ENCODE data around the gene WFIKKN1.

DNA sequence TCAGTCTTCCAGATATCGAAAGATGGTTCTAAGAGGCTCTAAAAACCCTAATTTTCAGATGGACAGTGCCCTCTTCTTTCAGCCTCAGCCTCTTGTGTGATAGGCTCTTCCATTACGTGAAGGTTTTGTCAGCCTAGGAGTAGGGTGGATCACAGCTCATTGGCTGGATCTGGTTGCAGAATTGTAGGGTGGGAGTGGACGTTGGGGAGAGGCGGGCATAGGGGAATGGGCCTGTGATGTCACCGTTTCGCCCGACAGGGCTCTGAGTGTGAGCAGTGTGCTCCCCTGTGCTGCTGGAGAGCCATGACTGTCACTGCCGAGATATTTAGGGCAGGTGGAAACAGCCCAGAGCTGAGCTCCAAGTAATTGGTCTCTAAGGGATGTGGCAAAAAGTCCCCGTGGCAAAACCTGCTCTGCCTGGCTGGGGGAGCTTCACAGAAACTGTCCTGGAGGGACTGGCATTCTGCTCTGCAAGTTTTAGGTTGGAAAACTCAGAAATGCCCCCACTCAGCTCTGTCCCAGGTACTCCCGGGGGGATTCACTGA is 6.2 kb upstream of the WFIKKN1 start:
- TF ChIP-seq, protein P1, sequence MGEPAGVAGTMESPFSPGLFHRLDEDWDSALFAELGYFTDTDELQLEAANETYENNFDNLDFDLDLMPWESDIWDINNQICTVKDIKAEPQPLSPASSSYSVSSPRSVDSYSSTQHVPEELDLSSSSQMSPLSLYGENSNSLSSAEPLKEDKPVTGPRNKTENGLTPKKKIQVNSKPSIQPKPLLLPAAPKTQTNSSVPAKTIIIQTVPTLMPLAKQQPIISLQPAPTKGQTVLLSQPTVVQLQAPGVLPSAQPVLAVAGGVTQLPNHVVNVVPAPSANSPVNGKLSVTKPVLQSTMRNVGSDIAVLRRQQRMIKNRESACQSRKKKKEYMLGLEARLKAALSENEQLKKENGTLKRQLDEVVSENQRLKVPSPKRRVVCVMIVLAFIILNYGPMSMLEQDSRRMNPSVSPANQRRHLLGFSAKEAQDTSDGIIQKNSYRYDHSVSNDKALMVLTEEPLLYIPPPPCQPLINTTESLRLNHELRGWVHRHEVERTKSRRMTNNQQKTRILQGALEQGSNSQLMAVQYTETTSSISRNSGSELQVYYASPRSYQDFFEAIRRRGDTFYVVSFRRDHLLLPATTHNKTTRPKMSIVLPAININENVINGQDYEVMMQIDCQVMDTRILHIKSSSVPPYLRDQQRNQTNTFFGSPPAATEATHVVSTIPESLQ (CRISPR knock-in tag; IDR thresholded peaks at IDR 0.05): no peak
- TF ChIP-seq CREM (CRISPR knock-in tag; IDR thresholded peaks at IDR 0.05): no peak
- TF ChIP-seq ELF4 (CRISPR knock-in tag; IDR thresholded peaks at IDR 0.05; ENCODE audit: low read depth): no peak
